ENCODE measurements around the gene NPM3. TPM values are rescaled to one million over a fixed set of nuclear protein-coding genes. Genes with fewer than 3 reads are reported as not detected.
A peak's percentile ranks its signal among the peaks of the same experiment; 100 is the strongest.

The NPM3 gene
- total and polyA plus RNA-seq, 8 donors = 30.7 to 54.9 (median 51.2) TPM

DNA sequence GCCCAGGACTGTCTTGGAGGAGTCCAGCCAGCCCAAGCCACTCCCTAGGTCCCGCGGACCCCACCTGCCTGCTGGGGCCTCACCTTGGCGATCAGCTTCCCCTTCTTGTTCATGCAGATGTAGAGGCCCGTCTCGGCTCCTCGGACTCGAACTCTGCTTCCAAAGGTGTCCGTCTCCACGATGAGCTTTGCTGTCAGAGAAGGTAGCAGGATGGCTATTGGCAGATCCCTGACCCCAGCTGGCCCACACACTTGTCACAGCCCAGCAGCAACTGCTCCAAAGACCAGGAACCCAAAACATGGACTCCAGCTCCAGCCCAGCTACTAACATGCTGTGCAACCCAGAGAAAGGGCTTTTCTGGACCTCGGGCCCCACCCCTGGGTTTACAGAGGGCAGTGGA is 11.9 kb downstream of the NPM3 start:
- peaks cover 55 to 96% of the 10 kb centered on the region in 2 donors for H3K27me3 ChIP-seq
- intact Hi-C loops (cut with DNase I) = loop anchor here in 1 of 2 donors (10.0 kb wide), 1 partner anchor 167 kb away; no protein-coding TSS in a partner anchor
- ATAC-seq = no peak

DNA sequence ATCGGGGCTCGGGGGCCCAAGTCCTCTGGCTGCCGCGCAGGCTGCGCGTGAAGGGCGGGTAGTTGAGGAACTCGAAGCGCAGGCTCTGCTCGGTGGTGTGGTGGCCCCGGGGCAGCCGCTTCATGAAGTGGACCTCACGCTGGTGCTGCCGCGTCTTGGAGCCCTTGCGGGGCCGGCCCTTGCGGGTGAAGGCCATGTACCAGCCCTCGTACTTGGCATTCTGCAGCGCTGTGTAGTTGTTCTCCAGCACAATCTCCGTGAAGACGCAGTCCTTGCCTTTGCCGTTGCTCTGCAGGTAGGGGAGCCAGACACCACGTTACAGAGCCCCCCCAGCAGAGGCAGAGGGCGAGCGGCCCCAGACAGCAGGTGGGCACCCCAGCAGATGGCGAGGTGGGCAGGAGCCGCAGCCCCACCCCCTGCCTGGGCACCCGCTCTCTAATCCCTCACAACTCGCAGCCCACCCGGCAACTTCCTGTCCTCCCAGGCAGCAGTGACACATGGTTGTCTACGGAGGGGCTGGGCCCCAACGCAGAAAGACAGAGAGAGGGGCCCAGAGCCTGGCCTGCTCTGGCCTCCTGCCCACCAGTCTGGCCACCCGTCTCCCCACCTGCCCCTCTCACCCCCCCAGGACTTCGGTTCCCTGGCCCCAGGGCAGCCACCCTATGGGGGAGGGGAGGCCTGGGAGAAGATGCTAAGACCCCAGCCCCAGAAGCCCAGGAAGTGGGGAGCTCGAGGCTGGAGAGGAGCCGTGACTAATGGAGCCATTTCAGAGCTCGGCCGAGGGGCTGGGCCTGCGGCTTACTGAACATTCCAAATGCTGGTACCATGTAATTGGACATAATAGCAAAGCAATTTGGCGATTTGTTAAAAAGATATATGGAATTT is 12.7 kb downstream of the NPM3 start:
- Histone ChIP-seq H3K27ac (no peak overlapping the region), H3K9me3 (no peaks in the 10 kb centered on the region), H3K27me3 (peaks cover 48 to 96% of the 10 kb centered on the region in 2 donors), H3K4me3 (no peak overlapping the region), H3K4me1 (peaks cover 0 to 7% of the 10 kb centered on the region in 2 donors), H3K36me3 (no peaks in the 10 kb centered on the region)
- intact Hi-C loops (cut with DNase I) = loop anchor here in 1 of 2 donors (10.0 kb wide), 1 partner anchor 166 kb away; no protein-coding TSS in a partner anchor
- TF ChIP-seq, protein P1, sequence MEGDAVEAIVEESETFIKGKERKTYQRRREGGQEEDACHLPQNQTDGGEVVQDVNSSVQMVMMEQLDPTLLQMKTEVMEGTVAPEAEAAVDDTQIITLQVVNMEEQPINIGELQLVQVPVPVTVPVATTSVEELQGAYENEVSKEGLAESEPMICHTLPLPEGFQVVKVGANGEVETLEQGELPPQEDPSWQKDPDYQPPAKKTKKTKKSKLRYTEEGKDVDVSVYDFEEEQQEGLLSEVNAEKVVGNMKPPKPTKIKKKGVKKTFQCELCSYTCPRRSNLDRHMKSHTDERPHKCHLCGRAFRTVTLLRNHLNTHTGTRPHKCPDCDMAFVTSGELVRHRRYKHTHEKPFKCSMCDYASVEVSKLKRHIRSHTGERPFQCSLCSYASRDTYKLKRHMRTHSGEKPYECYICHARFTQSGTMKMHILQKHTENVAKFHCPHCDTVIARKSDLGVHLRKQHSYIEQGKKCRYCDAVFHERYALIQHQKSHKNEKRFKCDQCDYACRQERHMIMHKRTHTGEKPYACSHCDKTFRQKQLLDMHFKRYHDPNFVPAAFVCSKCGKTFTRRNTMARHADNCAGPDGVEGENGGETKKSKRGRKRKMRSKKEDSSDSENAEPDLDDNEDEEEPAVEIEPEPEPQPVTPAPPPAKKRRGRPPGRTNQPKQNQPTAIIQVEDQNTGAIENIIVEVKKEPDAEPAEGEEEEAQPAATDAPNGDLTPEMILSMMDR (IDR thresholded peaks at IDR 0.05) = no peak
- peak in 1 of 4 donors; percentile 68 for DNase-seq
- ATAC-seq = no peak

More for the DNA sequence above, 11.9 kb downstream of the NPM3 start:
- no peak overlapping the region for H3K27ac ChIP-seq
- no peaks in the 10 kb centered on the region for H3K36me3 ChIP-seq
- no peak overlapping the region for H3K4me3 ChIP-seq
- peak in 1 of 4 donors; percentile 37 for DNase-seq
- peaks cover 2 to 14% of the 10 kb centered on the region in 2 donors for H3K4me1 ChIP-seq
- TF ChIP-seq, protein P1 (IDR thresholded peaks at IDR 0.05) = no peak
- H3K9me3 ChIP-seq = no peaks in the 10 kb centered on the region

DNA sequence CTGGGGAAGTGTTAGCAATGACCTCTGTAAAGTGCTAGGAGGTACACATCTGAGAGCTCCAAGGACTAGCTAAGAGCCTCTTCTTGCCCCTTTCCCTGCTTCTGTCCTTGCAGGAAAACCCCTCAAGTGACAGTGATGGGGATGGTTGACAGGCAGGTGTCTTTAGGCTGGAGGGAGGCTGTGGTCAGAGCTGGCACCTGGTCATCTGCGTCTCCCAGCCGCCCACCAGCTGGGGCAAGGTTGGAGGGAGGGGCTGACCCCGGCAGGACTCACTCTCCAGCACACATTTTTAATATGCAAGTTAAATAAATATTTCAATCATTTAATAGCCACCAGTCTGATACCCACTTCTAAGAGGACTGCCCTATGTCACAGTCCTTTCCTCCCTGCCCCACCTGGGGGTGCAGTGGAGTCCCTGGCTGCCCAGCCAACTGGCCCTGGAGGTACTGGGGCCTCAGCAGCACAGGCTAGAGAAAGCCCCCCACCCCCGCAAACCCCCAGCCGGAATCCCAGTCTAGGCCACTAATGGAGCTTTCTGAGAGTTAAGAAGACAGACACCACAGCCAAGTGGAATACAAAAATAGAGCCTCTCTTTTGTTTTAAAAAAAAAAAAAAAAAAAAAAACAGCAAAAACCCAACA is 13.6 kb downstream of the NPM3 start:
- intact Hi-C loops (cut with DNase I) = loop anchor here in 1 of 2 donors (10.0 kb wide), 1 partner anchor 165 kb away; no protein-coding TSS in a partner anchor
- DNase-seq = peak in 1 of 4 donors; percentile 40
- H3K27me3 ChIP-seq = peaks cover 39 to 95% of the 10 kb centered on the region in 2 donors
- no peaks in the 10 kb centered on the region for H3K4me1 ChIP-seq
- TF ChIP-seq, protein P1 (IDR thresholded peaks at IDR 0.05) = no peak
- H3K4me3 ChIP-seq = no peak overlapping the region
- no peak for ATAC-seq
- H3K36me3 ChIP-seq = no peaks in the 10 kb centered on the region
- H3K9me3 ChIP-seq = no peaks in the 10 kb centered on the region
- no peak overlapping the region for H3K27ac ChIP-seq

DNA sequence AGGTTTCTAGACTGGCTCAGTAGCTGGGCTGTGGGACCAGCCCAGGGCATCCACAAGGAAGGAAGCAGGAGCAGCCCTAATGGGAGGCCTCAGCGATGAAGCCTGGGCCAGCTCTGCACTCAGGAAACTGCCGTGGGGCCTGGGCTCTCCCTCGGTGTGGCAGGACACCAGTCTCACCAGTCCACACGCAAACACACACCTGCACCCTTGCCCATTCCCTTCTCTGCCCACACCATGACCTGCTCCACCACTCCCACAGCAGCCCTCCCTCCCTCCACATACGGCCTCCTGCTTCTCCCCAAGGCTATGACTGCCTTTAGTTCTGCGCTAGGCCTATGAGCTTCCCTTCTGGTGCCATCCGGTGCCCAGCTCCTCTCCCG is 14.5 kb downstream of the NPM3 start:
- DNase-seq (no peak), ATAC-seq (no peak)
- Histone ChIP-seq H3K4me3 (no peak overlapping the region), H3K27me3 (peaks cover 30 to 90% of the 10 kb centered on the region in 2 donors), H3K36me3 (no peaks in the 10 kb centered on the region), H3K4me1 (no peaks in the 10 kb centered on the region), H3K27ac (no peak overlapping the region), H3K9me3 (no peaks in the 10 kb centered on the region)
- intact Hi-C loops (cut with DNase I) = no loop called here
- TF ChIP-seq, protein P1 (IDR thresholded peaks at IDR 0.05) = no peak

Measured in left lung (tissue), 10 donors.